KMS-11 (cell line): Measurements from ENCODE around the gene ZRANB2.

ENCODE experiments used
- H2AFZ ChIP-seq: fragments of 200-600 bp; sonication (generic); 2 replicates; pipeline ENCODE4 v1.6.1; 2016; ENCODE audit warnings: antibody characterized with exemption, mixed run types, low read depth
- H3K27ac ChIP-seq: fragments of 200-600 bp; sonication (generic); 2 replicates; pipeline ENCODE4 v1.6.1; 2016; ENCODE audit warnings: mild to moderate bottlenecking, mixed run types
- H3K27me3 ChIP-seq: fragments of 200-600 bp; sonication (generic); 2 replicates; pipeline ENCODE4 v1.6.1; 2017; ENCODE audit warnings: mild to moderate bottlenecking, low read depth, mixed run types, moderate library complexity; ENCODE audit not compliant: insufficient read depth
- H3K36me3 ChIP-seq: fragments of 200-600 bp; sonication (generic); 2 replicates; pipeline ENCODE4 v1.6.1; 2017; ENCODE audit warnings: mild to moderate bottlenecking, mixed run types; ENCODE audit not compliant: insufficient read depth
- H3K4me1 ChIP-seq: fragments of 200-600 bp; sonication (generic); 2 replicates; pipeline ENCODE4 v1.6.1; 2016; ENCODE audit warnings: mild to moderate bottlenecking, low read depth, mixed run types; ENCODE audit not compliant: poor library complexity, severe bottlenecking
- H3K4me2 ChIP-seq: fragments of 200-600 bp; sonication (generic); 2 replicates; pipeline ENCODE4 v1.7.0; 2016; ENCODE audit warnings: mild to moderate bottlenecking, mixed run types
- H3K4me3 ChIP-seq: fragments of 200-600 bp; sonication (generic); IDR thresholded peaks from 2 replicates; pipeline ENCODE4 v1.6.1; 2017; ENCODE audit warnings: low read depth, low read length, mixed read lengths; ENCODE audit not compliant: insufficient read depth
- H3K79me2 ChIP-seq: fragments of 200-600 bp; sonication (generic); 2 replicates; pipeline ENCODE4 v1.6.1; 2016; ENCODE audit warnings: low read depth, mixed run types; ENCODE audit not compliant: insufficient read depth
- H3K9ac ChIP-seq: fragments of 200-600 bp; sonication (generic); 2 replicates; pipeline ENCODE4 v1.6.1; 2016; ENCODE audit warnings: mild to moderate bottlenecking, mixed run types
- H4K20me1 ChIP-seq: fragments of 200-600 bp; sonication (generic); 2 replicates; pipeline ENCODE4 v1.6.1; 2016; ENCODE audit warnings: mild to moderate bottlenecking, mixed run types; ENCODE audit not compliant: insufficient read depth
- CTCF ChIP-seq: fragments of 200-600 bp; sonication (generic); conservative IDR thresholded peaks from 2 replicates; pipeline ENCODE4 v1.6.1; 2017; ENCODE audit warnings: low read depth, mild to moderate bottlenecking, antibody characterized with exemption, low read length, moderate library complexity, mixed read lengths

ZRANB2 gene

GRCh38 chr1:71053146-71053545 is 27.7 kb downstream of the ZRANB2 start:
- H3K27me3 ChIP-seq: no peaks in the 10 kb centered on the region

GRCh38 chr1:71049951-71050598 is 30.8 kb downstream of the ZRANB2 start:
- TF ChIP-seq CTCF: peak; percentile 56
- H3K4me3 ChIP-seq: no peak overlapping the region
- no peak overlapping the region for H3K4me2 ChIP-seq
- H4K20me1 ChIP-seq: no peaks in the 10 kb centered on the region
- H2AFZ ChIP-seq: no peak overlapping the region
- peaks cover 4% of the 10 kb centered on the region for H3K4me1 ChIP-seq
- H3K27ac ChIP-seq: no peak overlapping the region
- no peaks in the 10 kb centered on the region for H3K79me2 ChIP-seq
- H3K27me3 ChIP-seq: no peaks in the 10 kb centered on the region
- no peak overlapping the region for H3K9ac ChIP-seq
- no peaks in the 10 kb centered on the region for H3K36me3 ChIP-seq

More at GRCh38 chr1:71053146-71053545, 27.7 kb downstream of the ZRANB2 start:
- Histone ChIP-seq H3K27ac (no peak overlapping the region), H2AFZ (no peak overlapping the region), H4K20me1 (no peaks in the 10 kb centered on the region), H3K9ac (no peak overlapping the region), H3K4me3 (no peak overlapping the region), H3K4me2 (no peak overlapping the region), H3K4me1 (peaks cover 4% of the 10 kb centered on the region), H3K36me3 (no peaks in the 10 kb centered on the region), H3K79me2 (no peaks in the 10 kb centered on the region)
- no peak for TF ChIP-seq CTCF

- Histone ChIP-seq H3K4me3 (no peak within 1 kb of the TSS), H3K4me1 (peaks cover 4% of the 10 kb centered on the region), H3K27ac (no peak within 1 kb of the TSS), H3K36me3 (no peaks in the 10 kb centered on the region), H3K27me3 (no peaks in the 10 kb centered on the region), H3K9ac (no peak within 1 kb of the TSS), H3K79me2 (no peaks in the 10 kb centered on the region), H4K20me1 (no peaks in the 10 kb centered on the region), H3K4me2 (no peak within 1 kb of the TSS), H2AFZ (no peak within 1 kb of the TSS)
- TF ChIP-seq CTCF: no peak
These were observed 32.9 kb downstream of the ZRANB2 start, which contains the start of gene PTGER3 for GRCh38 chr1:71047635-71048607. Gene PTGER3 (minus strand): TSS chr1:71047816. CDS start chr1:71047577, 239 bp downstream.

GRCh38 chr1:71046891-71047634 is 33.8 kb downstream of the ZRANB2 start:
- Histone ChIP-seq H3K4me2 (no peak overlapping the region), H2AFZ (no peak overlapping the region)

More at GRCh38 chr1:71046891-71047634, 33.8 kb downstream of the ZRANB2 start:
- Histone ChIP-seq H3K27ac (no peak overlapping the region), H3K79me2 (no peaks in the 10 kb centered on the region), H3K4me1 (peaks cover 4% of the 10 kb centered on the region), H3K4me3 (no peak overlapping the region), H3K9ac (no peak overlapping the region), H3K27me3 (no peaks in the 10 kb centered on the region), H3K36me3 (no peaks in the 10 kb centered on the region), H4K20me1 (no peaks in the 10 kb centered on the region)
- TF ChIP-seq CTCF: no peak
